Thyroid gland (tissue), 4 donors: ENCODE data around the gene TUBE1. TPM values are rescaled to one million over a fixed set of nuclear protein-coding genes. Genes with fewer than 3 reads are reported as not detected.

ENCODE experiments used
- DNase-seq, 2 donors: peaks; one replicate each; pipeline ENCODE4 v3.0.0-alpha.2; 2019
- H3K27ac ChIP-seq, 3 donors: fragments of 200-600 bp; sonication (generic); 1 replicate in 2 of 3; 2 replicates in 1 of 3; pipeline ENCODE4 v1.5.1; 2016 to 2019; ENCODE audit warnings: mild to moderate bottlenecking in 1 of 3, moderate library complexity in 1 of 3
- H3K27me3 ChIP-seq: fragments of 200-600 bp; sonication (generic); one replicate; pipeline ENCODE4 v1.5.1; 2019
- H3K36me3 ChIP-seq, 2 donors: fragments of 200-600 bp; sonication (generic); one replicate each; pipeline ENCODE4 v1.5.1; 2016 to 2019
- H3K4me1 ChIP-seq, 2 donors: fragments of 200-600 bp; sonication (generic); one replicate each; pipeline ENCODE4 v1.5.1; 2017 to 2019
- H3K4me3 ChIP-seq, 3 donors: fragments of 200-600 bp; sonication (generic); replicated peaks in 1 of 3; 1 replicate in 2 of 3; 2 replicates in 1 of 3; pipeline ENCODE4 v1.5.1; 2016; ENCODE audit warnings: mild to moderate bottlenecking in 1 of 3
- H3K9me3 ChIP-seq: fragments of 200-600 bp; sonication (generic); one replicate; pipeline ENCODE4 v1.5.1; 2017
- CTCF ChIP-seq, 6 experiments: fragments of 200-600 bp in 3 of 6; fragments of 450-650 bp in 3 of 6; sonication (generic) in 3 of 6; IDR thresholded peaks; one replicate each; pipeline ENCODE4 v1.5.1; 2016 to 2019; ENCODE audit warnings: antibody characterized with exemption in 6 of 6, mild to moderate bottlenecking in 2 of 6, inconsistent platforms in 1 of 6, moderate library complexity in 1 of 6
- POLR2A ChIP-seq, 2 donors: fragments of 450-650 bp; IDR thresholded peaks; one replicate each; pipeline ENCODE4 v1.6.1; 2017; ENCODE audit warnings: antibody characterized with exemption in 2 of 2, mild to moderate bottlenecking in 2 of 2, moderate library complexity in 1 of 2
- WGBS, 2 donors: methylation state at CpG; one replicate each; pipeline ENCODE4 v1.1.5; 2017; 5-methylcytosine and 5-hydroxymethylcytosine counted together
- intact Hi-C: fragments of 100-400 bp; cut with DNase I; formaldehyde crosslinking; loops from one replicate; pipeline ENCODE4 v1.15.1; 2023
- total RNA-seq, 4 donors: library from RNA; depleted of rRNA; stranded (reverse); fragments of >200 nt; gene quantifications; one replicate each; pipeline ENCODE4 v1.2.3, GENCODE V29; 2016

Gene TUBE1
- total RNA-seq, 4 donors from 2014 or later: 28.8 to 56.4 (median 38.8) TPM

- 50 to 81% methylated on average over 2 of the region's 2 CpGs for WGBS, 2 donors
These were observed 47.9 kb downstream of the TUBE1 start for GRCh38 chr6:112039431-112039770.

GRCh38 chr6:112038756-112039430 lies 48.4 kb downstream of the TUBE1 start:
- no peak overlapping the region for H3K4me3 ChIP-seq
- 90 to 92% methylated on average over 15 of the region's 15 CpGs for WGBS, 2 donors
- H3K9me3 ChIP-seq: no peaks in the 10 kb centered on the region
- no peaks in the 10 kb centered on the region for H3K36me3 ChIP-seq
- peaks cover 4 to 8% of the 10 kb centered on the region in 2 donors for H3K4me1 ChIP-seq
- DNase-seq: no peak
- peak overlapping the region in 1 of 3 donors; percentile 80 for H3K27ac ChIP-seq
- TF ChIP-seq CTCF (IDR thresholded peaks at IDR 0.05) (no peak), POLR2A (IDR thresholded peaks at IDR 0.05) (no peak)
- intact Hi-C loops: no loop called here
- no peaks in the 10 kb centered on the region for H3K27me3 ChIP-seq

More at GRCh38 chr6:112039431-112039770, 47.9 kb downstream of the TUBE1 start:
- H3K36me3 ChIP-seq: no peaks in the 10 kb centered on the region
- H3K27ac ChIP-seq: peak overlapping the region in 1 of 3 donors; percentile 80
- H3K27me3 ChIP-seq: no peaks in the 10 kb centered on the region
- TF ChIP-seq POLR2A (IDR thresholded peaks at IDR 0.05) (no peak), CTCF (IDR thresholded peaks at IDR 0.05) (no peak)
- H3K4me1 ChIP-seq: peaks cover 4 to 8% of the 10 kb centered on the region in 2 donors
- H3K9me3 ChIP-seq: no peaks in the 10 kb centered on the region
- intact Hi-C loops: no loop called here
- no peak for DNase-seq
- no peak overlapping the region for H3K4me3 ChIP-seq

GRCh38 chr6:112038268-112038667 lies 49.0 kb downstream of the TUBE1 start:
- no peaks in the 10 kb centered on the region for H3K27me3 ChIP-seq
- intact Hi-C loops: no loop called here
- peaks cover 4 to 8% of the 10 kb centered on the region in 2 donors for H3K4me1 ChIP-seq
- WGBS, 2 donors: 83 to 90% methylated on average over 2 to 5 of the region's 5 CpGs
- H3K27ac ChIP-seq: peak overlapping the region; percentile 43 to 80 (median 55)
- no peak for DNase-seq
- H3K36me3 ChIP-seq: no peaks in the 10 kb centered on the region
- TF ChIP-seq POLR2A (IDR thresholded peaks at IDR 0.05) (no peak), CTCF (IDR thresholded peaks at IDR 0.05) (no peak)
- no peaks in the 10 kb centered on the region for H3K9me3 ChIP-seq
- no peak overlapping the region for H3K4me3 ChIP-seq

GRCh38 chr6:112037783-112038216 lies 49.5 kb downstream of the TUBE1 start:
- TF ChIP-seq CTCF (IDR thresholded peaks at IDR 0.05) (no peak), POLR2A (IDR thresholded peaks at IDR 0.05) (no peak)
- intact Hi-C loops: no loop called here
- no peaks in the 10 kb centered on the region for H3K36me3 ChIP-seq
- DNase-seq: peak; percentile 23 to 43
- no peak overlapping the region for H3K4me3 ChIP-seq
- WGBS, 2 donors: 63 to 66% methylated on average over 7 to 8 of the region's 8 CpGs
- H3K27ac ChIP-seq: peak overlapping the region; percentile 43 to 80 (median 55)
- H3K9me3 ChIP-seq: no peaks in the 10 kb centered on the region
- H3K4me1 ChIP-seq: peaks cover 3 to 8% of the 10 kb centered on the region in 2 donors
- H3K27me3 ChIP-seq: no peaks in the 10 kb centered on the region

GRCh38 chr6:112036088-112036637 lies 51.1 kb downstream of the TUBE1 start:
- Histone ChIP-seq H3K27me3 (no peaks in the 10 kb centered on the region), H3K36me3 (no peaks in the 10 kb centered on the region), H3K4me1 (peaks cover 9 to 18% of the 10 kb centered on the region in 2 donors), H3K9me3 (no peaks in the 10 kb centered on the region), H3K4me3 (no peak overlapping the region), H3K27ac (peak overlapping the region in 1 of 3 donors; percentile 43)
- intact Hi-C loops: no loop called here
- no peak for DNase-seq
- TF ChIP-seq POLR2A (IDR thresholded peaks at IDR 0.05) (no peak), CTCF (IDR thresholded peaks at IDR 0.05) (no peak)
- WGBS, 2 donors: 79 to 84% methylated on average over 4 of the region's 4 CpGs
